Measurements from ENCODE around the gene KIF3A.

Gene KIF3A

DNA sequence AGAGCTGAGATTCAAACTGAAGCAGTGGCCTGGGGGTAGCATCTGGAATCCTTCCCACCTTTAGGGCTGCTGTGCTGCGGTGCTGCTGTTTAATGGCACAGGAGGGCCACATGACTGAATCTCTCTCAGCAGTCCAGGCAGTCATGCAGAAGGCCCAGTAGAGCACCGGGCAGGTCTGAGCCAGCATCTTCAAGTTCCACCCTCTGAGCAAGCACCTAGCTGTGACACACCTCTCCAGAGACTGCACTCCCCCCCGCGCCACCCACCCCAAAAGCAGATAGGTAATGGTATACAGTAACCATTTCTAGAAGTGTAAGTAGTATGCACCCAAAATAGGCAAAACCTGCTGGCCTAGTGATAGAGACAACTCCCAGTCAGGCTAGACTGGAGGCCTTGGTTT is 55.4 kb downstream of the KIF3A start:
- Mint-ChIP-seq H3K36me3 (peaks cover 6% of the 10 kb centered on the region), H3K27ac (no peak overlapping the region), H3K4me3 (no peak overlapping the region), H3K4me1 (peaks cover 6% of the 10 kb centered on the region), H3K27me3 (no peaks in the 10 kb centered on the region), H3K9me3 (no peaks in the 10 kb centered on the region)

- Mint-ChIP-seq H3K27me3 (no peaks in the 10 kb centered on the region), H3K36me3 (peaks cover 6% of the 10 kb centered on the region), H3K27ac (no peak overlapping the region), H3K4me1 (peaks cover 6% of the 10 kb centered on the region), H3K4me3 (no peak overlapping the region), H3K9me3 (no peaks in the 10 kb centered on the region)
Measured at GRCh38 chr5:132681476-132681831, 55.9 kb downstream of the KIF3A start.

DNA sequence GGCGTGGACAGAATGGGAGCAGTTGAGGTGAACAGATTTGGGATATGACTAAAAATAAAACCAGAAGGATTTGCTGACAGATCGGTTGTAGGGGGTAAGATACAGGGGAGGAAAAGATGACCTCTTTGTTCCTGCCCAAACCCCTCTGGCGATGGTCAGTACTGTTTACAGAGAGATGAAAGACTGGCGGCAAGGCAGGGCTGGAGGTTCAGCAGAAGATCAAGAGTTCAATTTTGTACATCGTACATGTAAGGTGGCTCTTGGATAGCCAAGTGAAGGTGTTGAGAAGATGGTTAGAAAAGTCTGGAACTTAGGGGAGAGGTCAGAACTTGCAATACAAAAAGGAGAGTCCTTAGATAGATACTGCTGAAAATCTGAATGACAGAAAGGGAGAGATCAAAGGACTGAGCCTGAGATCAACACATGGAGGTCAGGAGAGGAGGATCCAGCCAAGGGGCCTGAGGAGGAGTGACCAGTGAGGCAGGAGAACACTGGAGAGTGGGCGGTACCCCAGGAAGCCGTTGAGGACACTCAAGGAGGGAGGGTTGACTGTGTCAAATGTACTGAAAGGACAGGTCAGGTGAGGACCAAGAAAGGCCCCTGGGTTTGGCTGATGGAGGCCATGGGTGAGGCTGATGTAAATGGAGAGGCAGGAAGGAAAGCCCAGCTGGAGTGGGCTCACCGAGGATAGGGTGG is 56.4 kb downstream of the KIF3A start:
- Mint-ChIP-seq H3K4me1 (peaks cover 6% of the 10 kb centered on the region), H3K27me3 (no peaks in the 10 kb centered on the region), H3K9me3 (no peaks in the 10 kb centered on the region), H3K36me3 (peaks cover 5% of the 10 kb centered on the region), H3K27ac (no peak overlapping the region), H3K4me3 (no peak overlapping the region)

GRCh38 chr5:132679717-132680380 is 57.5 kb downstream of the KIF3A start:
- H3K9me3 Mint-ChIP-seq, result no peaks in the 10 kb centered on the region
- no peaks in the 10 kb centered on the region for H3K27me3 Mint-ChIP-seq
- peaks cover 5% of the 10 kb centered on the region for H3K36me3 Mint-ChIP-seq
- no peak overlapping the region for H3K4me3 Mint-ChIP-seq
- no peak overlapping the region for H3K27ac Mint-ChIP-seq
- peaks cover 1% of the 10 kb centered on the region for H3K4me1 Mint-ChIP-seq

DNA sequence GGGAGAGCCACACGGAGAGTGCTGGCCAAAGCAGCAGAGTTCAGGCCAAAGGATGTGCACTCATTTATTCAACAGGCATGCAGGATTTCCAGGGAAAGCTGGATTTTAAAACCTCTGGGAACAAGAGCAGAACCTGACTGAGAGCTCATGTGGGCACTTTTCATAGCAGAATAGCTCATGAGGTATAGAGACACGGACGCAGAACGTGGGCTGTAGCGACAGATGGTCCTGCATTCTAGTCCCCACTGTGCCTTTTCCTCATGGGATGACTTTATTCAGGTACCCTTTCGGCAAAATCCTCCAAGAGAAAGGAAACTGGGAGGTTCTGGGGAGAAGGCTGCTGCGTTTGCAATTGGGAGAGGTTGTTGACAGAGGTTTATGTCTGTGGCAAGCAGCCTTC is 58.2 kb downstream of the KIF3A start:
- no peak overlapping the region for H3K27ac Mint-ChIP-seq
- H3K4me3 Mint-ChIP-seq, result no peak overlapping the region
- H3K36me3 Mint-ChIP-seq, result peaks cover 5% of the 10 kb centered on the region
- no peaks in the 10 kb centered on the region for H3K4me1 Mint-ChIP-seq
- H3K27me3 Mint-ChIP-seq, result no peaks in the 10 kb centered on the region
- no peaks in the 10 kb centered on the region for H3K9me3 Mint-ChIP-seq

- peaks cover 5% of the 10 kb centered on the region for H3K36me3 Mint-ChIP-seq
- H3K27ac Mint-ChIP-seq, result no peak overlapping the region
Measured at GRCh38 chr5:132678735-132679134, 58.6 kb downstream of the KIF3A start.

DNA sequence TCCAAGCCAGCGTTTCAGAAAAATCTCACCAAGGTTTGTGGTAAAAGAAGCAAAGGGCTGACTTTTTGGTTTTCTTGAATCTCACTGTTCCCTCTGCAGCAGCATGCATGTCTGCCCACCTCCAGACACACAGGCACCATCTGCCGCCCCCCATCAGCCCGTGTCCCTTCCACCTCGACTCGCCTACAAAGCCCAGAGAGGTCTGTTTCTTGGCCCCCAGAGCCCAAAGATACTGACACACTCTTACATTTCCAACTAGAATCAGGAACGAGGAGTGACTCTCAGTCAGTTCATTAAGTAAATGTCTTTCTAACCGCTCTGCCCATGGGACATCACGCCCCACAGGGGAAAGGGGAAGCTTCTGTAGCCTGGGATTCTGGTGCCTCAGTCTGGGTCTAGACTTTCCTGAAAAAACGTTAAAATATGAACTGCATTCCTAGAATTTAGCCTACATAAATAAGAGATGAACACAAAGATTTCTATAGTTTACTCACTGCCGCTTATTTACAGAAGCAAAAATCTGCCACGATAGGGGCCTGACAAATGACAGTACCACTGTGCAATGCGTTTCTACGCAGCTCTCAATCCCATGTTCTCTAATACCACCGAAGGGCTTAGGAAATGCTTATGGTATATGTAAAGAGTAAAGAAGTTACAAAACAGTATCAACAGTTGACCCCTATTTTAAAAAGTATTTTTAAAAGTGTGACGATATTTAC is 59.5 kb downstream of the KIF3A start:
- Mint-ChIP-seq H3K9me3 (no peaks in the 10 kb centered on the region), H3K27me3 (no peaks in the 10 kb centered on the region), H3K4me3 (no peak overlapping the region), H3K4me1 (no peaks in the 10 kb centered on the region), H3K36me3 (peaks cover 3% of the 10 kb centered on the region), H3K27ac (no peak overlapping the region)

More at GRCh38 chr5:132678735-132679134, 58.6 kb downstream of the KIF3A start:
- Mint-ChIP-seq H3K9me3 (no peaks in the 10 kb centered on the region), H3K4me1 (no peaks in the 10 kb centered on the region), H3K27me3 (no peaks in the 10 kb centered on the region), H3K4me3 (no peak overlapping the region)

DNA sequence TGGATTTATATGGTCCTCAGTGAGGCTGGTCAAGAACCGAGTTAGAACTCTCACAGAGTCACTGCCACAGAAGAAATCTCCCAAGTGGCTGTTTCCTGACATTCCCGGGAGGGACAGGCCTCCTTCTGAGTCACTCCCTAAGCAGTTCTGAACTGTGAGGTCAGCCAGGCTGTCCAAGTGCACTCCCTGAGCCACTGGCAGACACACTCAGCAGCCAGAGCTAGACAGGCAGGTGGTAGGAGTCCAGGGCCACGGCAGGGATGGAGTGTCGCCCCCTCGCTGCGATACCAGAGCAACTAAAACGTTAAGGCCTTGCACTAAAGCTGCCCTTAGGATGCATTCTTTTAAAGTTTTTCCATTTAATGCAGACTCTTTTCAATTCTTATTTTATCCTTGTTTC is 60.2 kb downstream of the KIF3A start:
- H3K36me3 Mint-ChIP-seq, result peaks cover 3% of the 10 kb centered on the region
- H3K27ac Mint-ChIP-seq, result no peak overlapping the region
- H3K9me3 Mint-ChIP-seq, result no peaks in the 10 kb centered on the region
- H3K4me1 Mint-ChIP-seq, result no peaks in the 10 kb centered on the region
- no peak overlapping the region for H3K4me3 Mint-ChIP-seq
- H3K27me3 Mint-ChIP-seq, result no peaks in the 10 kb centered on the region

DNA sequence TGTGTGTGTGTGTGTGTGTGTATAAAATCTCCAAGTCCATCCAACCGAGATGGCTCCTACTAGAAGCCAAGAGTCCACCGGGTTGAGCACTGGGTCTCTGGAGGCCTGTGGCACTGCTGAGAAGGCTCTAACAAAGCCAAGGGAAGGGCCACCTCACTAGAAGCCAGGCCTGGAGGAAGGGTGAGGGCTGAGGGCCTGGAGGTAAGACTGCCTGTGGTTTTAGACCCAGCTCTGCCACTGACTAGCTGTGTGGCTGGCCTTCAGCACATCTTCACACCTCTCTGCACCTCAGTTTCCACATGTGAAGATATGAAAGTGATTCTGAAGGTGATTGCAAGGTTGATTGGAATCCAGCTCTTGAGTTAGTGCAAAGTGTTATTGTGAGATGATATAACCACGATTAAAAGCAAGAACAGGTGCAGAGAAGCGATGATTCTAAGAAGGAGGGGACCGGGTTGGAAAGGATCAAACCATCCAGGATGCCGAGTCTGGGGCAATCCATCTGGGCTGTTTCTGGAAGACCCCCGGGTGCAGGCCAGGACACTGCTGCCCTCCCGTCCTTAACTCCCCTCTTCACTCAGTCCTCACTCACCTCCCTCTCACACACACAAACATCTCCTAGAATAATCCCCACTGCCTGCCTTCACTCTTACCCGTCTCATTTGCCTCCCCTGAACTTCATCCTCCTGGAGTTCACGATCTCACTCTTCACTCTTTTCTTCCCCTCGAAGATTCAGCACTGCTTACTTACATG is 61.2 kb downstream of the KIF3A start:
- no peak overlapping the region for H3K27ac Mint-ChIP-seq
- peaks cover 4% of the 10 kb centered on the region for H3K36me3 Mint-ChIP-seq
- no peaks in the 10 kb centered on the region for H3K9me3 Mint-ChIP-seq
- no peak overlapping the region for H3K4me3 Mint-ChIP-seq
- H3K4me1 Mint-ChIP-seq, result no peaks in the 10 kb centered on the region
- no peaks in the 10 kb centered on the region for H3K27me3 Mint-ChIP-seq

DNA sequence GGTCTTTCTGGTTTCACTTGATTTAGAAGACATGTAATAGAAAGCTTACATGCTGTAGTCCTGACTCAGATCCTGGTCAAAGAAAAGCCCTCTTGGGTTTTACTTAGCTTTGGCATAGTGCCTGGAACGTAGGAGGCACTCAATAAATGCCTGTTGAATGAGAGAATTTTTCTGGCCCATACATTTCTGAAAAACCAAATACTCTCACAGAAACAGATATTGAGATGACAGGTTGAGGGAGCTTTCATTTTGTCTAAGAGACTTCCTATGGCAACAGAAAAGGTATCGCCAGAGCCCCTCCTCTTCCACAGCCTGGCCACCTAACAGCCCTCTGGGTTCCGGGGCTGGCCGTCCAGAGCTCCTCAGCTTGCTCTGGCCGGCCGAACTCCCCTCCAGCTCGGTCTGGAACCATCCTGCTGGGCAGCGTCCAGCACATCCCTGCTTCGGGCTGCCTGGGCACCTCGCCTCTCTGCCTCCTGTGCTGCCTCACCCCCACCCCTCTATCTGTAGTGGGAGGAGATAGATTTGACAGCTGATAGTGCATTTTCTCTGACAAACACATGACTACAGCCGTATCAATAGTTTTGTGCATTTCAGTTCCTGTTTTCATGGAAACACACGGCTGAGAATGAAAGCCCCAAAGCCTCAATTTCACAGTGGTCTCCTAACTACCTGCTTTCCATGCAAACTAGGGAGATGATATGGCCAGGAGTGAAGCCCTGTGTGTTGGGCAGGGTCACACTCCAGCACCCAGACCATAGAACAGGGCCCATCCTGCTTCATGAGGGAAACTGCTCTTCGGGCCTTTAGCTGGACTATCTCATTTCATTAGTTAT is 62.5 kb downstream of the KIF3A start:
- Mint-ChIP-seq H3K4me3 (no peak overlapping the region), H3K4me1 (no peaks in the 10 kb centered on the region), H3K27ac (no peak overlapping the region), H3K36me3 (peaks cover 2% of the 10 kb centered on the region), H3K27me3 (no peaks in the 10 kb centered on the region), H3K9me3 (no peaks in the 10 kb centered on the region)

GRCh38 chr5:132673939-132674630 is 63.3 kb downstream of the KIF3A start, which contains the start of gene IL4:
TSS of gene IL4 (plus strand) at chr5:132673989. CDS start at chr5:132674051, 62 bp downstream.
- Mint-ChIP-seq H3K27me3 (no peaks in the 10 kb centered on the region), H3K4me1 (no peaks in the 10 kb centered on the region), H3K36me3 (peaks cover 2% of the 10 kb centered on the region), H3K4me3 (no peak within 1 kb of the TSS), H3K27ac (no peak within 1 kb of the TSS), H3K9me3 (no peaks in the 10 kb centered on the region)

GRCh38 chr5:132673488-132673887 is 63.9 kb downstream of the KIF3A start:
- Mint-ChIP-seq H3K27ac (no peak overlapping the region), H3K36me3 (peaks cover 2% of the 10 kb centered on the region), H3K27me3 (no peaks in the 10 kb centered on the region), H3K4me1 (no peaks in the 10 kb centered on the region), H3K4me3 (no peak overlapping the region), H3K9me3 (no peaks in the 10 kb centered on the region)

- H3K4me3 Mint-ChIP-seq, result no peak overlapping the region
- H3K9me3 Mint-ChIP-seq, result no peaks in the 10 kb centered on the region
- H3K27me3 Mint-ChIP-seq, result no peaks in the 10 kb centered on the region
- no peaks in the 10 kb centered on the region for H3K4me1 Mint-ChIP-seq
- no peak overlapping the region for H3K27ac Mint-ChIP-seq
- peaks cover 2% of the 10 kb centered on the region for H3K36me3 Mint-ChIP-seq
Measured at GRCh38 chr5:132671000-132671399, 66.3 kb downstream of the KIF3A start.

Measured in activated naive CD4-positive, alpha-beta T cell treated with anti-CD3 and anti-CD28 coated beads, Interleukin-2, amount 50 U/mL, for 24 hours (primary cell).